Muscle of back (tissue), 11 donors: Measurements from ENCODE around the gene C14orf119. TPM values are rescaled to one million over a fixed set of nuclear protein-coding genes. Genes with fewer than 3 reads are reported as not detected.
A peak's percentile ranks its signal among the peaks of the same experiment; 100 is the strongest.

ENCODE experiments used
- DNase-seq, 3 donors: peaks; one replicate each; pipeline versions ENCODE4 v3.0.0 to v3.0.0-alpha.2; 2013
- polyA plus RNA-seq, 10 donors: library from polyadenylated mRNA; unstranded; fragments of 120-200 nt; gene quantifications; one replicate each; pipeline ENCODE4 v1.2.1, GENCODE V29; 2013; ENCODE audit not compliant: insufficient read length in 10 of 10

C14orf119 gene
- polyA plus RNA-seq, 10 donors = 43.6 to 66.0 (median 52.5) TPM

GRCh38 chr14:23085458-23085857 is 9.8 kb upstream of the C14orf119 start:
- DNase-seq = no peak

GRCh38 chr14:23086565-23086964 is 8.7 kb upstream of the C14orf119 start:
- no peak for DNase-seq

GRCh38 chr14:23089498-23090253 is 5.6 kb upstream of the C14orf119 start:
- no peak for DNase-seq

GRCh38 chr14:23090254-23090636 is 5.1 kb upstream of the C14orf119 start:
- no peak for DNase-seq

- DNase-seq = no peak
These were observed 3.7 kb upstream of the C14orf119 start for GRCh38 chr14:23091294-23092225.

- DNase-seq = no peak
These were observed 2.2 kb upstream of the C14orf119 start for GRCh38 chr14:23093104-23093503.

- DNase-seq = no peak
These were observed 1.8 kb upstream of the C14orf119 start for GRCh38 chr14:23093526-23093925.

GRCh38 chr14:23093991-23094665 is 1.2 kb upstream of the C14orf119 start:
- DNase-seq = no peak

GRCh38 chr14:23094666-23095195 is 574 bp upstream of the C14orf119 start, which contains the start of gene ACIN1:
TSS of gene ACIN1 (minus strand) at chr14:23095136. CDS start at chr14:23095112, 24 bp downstream.
- peak; percentile 84 to 97 (median 88) for DNase-seq

- DNase-seq = no peak
These were observed 2.5 kb downstream of the C14orf119 start for GRCh38 chr14:23097786-23098185.

- no peak for DNase-seq
These were observed 4.0 kb downstream of the C14orf119 start for GRCh38 chr14:23099212-23099861.

GRCh38 chr14:23101213-23101970 is 6.1 kb downstream of the C14orf119 start:
- DNase-seq = no peak

GRCh38 chr14:23101986-23102625 is 6.8 kb downstream of the C14orf119 start:
- DNase-seq = no peak

GRCh38 chr14:23102801-23103200 is 7.5 kb downstream of the C14orf119 start:
- no peak for DNase-seq

- no peak for DNase-seq
These were observed 8.3 kb downstream of the C14orf119 start for GRCh38 chr14:23103581-23103980.

- no peak for DNase-seq
These were observed 8.8 kb downstream of the C14orf119 start for GRCh38 chr14:23104070-23104590.

- DNase-seq = no peak
These were observed 9.5 kb downstream of the C14orf119 start, which contains the start of gene CIROP for GRCh38 chr14:23104591-23105347. TSS of gene CIROP (minus strand) at chr14:23104989. CDS start at chr14:23104920, 69 bp downstream.

- no peak for DNase-seq
These were observed 10.1 kb downstream of the C14orf119 start for GRCh38 chr14:23105348-23105824.

- no peak for DNase-seq
These were observed 11.4 kb downstream of the C14orf119 start for GRCh38 chr14:23106747-23107045.
